NB4 (cell line): ENCODE data around the gene TRIO.

Source experiments
- DNase-seq: peaks from one replicate; pipeline ENCODE4 v3.0.0; 2010; ENCODE audit warnings: low read depth
- H3K4me3 ChIP-seq: one replicate; pipeline ENCODE4 v1.5.1; 2011; ENCODE audit warnings: mild to moderate bottlenecking, low read depth, low read length, moderate library complexity
- CTCF ChIP-seq: IDR thresholded peaks from one replicate; pipeline ENCODE4 v1.5.1; 2012; ENCODE audit warnings: low read depth, low read length
- MAX ChIP-seq: IDR thresholded peaks from 2 replicates; pipeline ENCODE4 v1.6.1; 2011; ENCODE audit warnings: low read depth, low read length
- MYC ChIP-seq: IDR thresholded peaks from 2 replicates; pipeline ENCODE4 v1.6.1; 2011; ENCODE audit warnings: low read depth, low read length
- POLR2A ChIP-seq: IDR thresholded peaks from 2 replicates; pipeline ENCODE4 v1.6.1; 2011; ENCODE audit warnings: mild to moderate bottlenecking; ENCODE audit not compliant: insufficient read length; ENCODE audit errors: extremely low read depth

The TRIO gene

GRCh38 chr5:14105718-14106410 lies 37.3 kb upstream of the TRIO start:
- no peak for TF ChIP-seq CTCF
- TF ChIP-seq MYC: no peak
- no peak for TF ChIP-seq POLR2A
- no peak for TF ChIP-seq MAX
- no peak for DNase-seq
- no peak overlapping the region for H3K4me3 ChIP-seq

- no peak overlapping the region for H3K4me3 ChIP-seq
- DNase-seq: no peak
Observed at GRCh38 chr5:14107536-14107935, 35.6 kb upstream of the TRIO start.

GRCh38 chr5:14108170-14108996 lies 34.8 kb upstream of the TRIO start:
- H3K4me3 ChIP-seq: no peak overlapping the region
- DNase-seq: peak; percentile 72
- TF ChIP-seq MAX: peak; percentile 98
- peak; percentile 72 for TF ChIP-seq CTCF
- no peak for TF ChIP-seq POLR2A
- TF ChIP-seq MYC: peak; percentile 90

More at GRCh38 chr5:14107536-14107935, 35.6 kb upstream of the TRIO start:
- TF ChIP-seq MAX (no peak), MYC (no peak), POLR2A (no peak), CTCF (no peak)

- TF ChIP-seq MYC (no peak), POLR2A (no peak), MAX (no peak), CTCF (no peak)
- no peak overlapping the region for H3K4me3 ChIP-seq
- DNase-seq: no peak
Observed at GRCh38 chr5:14109041-14109747, 33.9 kb upstream of the TRIO start.

GRCh38 chr5:14109771-14110170 lies 33.4 kb upstream of the TRIO start:
- TF ChIP-seq POLR2A (no peak), CTCF (no peak), MYC (no peak), MAX (no peak)
- DNase-seq: no peak
- no peak overlapping the region for H3K4me3 ChIP-seq
